HCEC 1CT (cell line): Measurements from ENCODE around the gene FOXO6.

Source experiments
- DNase-seq: peaks from one replicate; pipeline ENCODE4 v3.0.0-alpha.2; 2017

The FOXO6 gene

DNA sequence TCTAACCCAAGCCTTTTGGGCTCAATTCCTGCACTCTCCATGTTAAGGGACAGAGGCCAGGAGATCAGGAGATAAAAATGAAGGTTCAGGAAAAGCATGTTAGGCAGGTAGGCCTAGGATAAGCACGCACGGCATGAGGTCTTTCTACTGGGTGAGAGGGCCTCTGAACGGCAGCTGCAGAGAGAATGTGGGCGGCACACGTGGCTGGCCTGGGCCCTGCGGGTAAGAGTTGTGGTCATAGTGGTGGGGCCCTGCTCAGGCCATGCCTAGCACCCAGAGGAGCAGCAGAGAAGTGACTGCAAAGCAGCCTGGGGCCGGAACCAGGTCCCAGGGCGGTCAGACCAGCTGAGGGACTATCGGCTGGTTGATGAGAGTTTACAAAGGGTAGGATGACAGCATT is 7.5 kb upstream of the FOXO6 start:
- DNase-seq, result no peak

DNA sequence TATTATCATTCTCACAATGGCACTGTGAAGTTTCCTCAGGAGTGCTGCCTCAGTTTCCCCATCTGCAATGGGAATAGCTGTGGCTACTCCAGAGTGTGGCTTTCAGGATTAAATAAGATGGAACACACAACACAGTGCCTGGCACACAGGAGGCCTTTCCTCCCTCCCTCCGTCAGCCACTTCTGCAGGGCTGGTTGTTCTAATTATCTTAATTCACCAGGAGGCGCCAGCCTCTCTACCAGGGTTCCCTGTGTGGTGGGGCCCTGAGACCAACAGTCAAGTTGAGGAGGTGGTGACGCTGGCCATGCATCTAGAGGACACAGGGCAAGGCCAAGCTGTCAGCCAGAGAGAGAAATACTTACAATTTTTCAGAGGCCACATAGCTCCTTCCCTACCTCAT is 6.3 kb upstream of the FOXO6 start:
- DNase-seq, result no peak

DNA sequence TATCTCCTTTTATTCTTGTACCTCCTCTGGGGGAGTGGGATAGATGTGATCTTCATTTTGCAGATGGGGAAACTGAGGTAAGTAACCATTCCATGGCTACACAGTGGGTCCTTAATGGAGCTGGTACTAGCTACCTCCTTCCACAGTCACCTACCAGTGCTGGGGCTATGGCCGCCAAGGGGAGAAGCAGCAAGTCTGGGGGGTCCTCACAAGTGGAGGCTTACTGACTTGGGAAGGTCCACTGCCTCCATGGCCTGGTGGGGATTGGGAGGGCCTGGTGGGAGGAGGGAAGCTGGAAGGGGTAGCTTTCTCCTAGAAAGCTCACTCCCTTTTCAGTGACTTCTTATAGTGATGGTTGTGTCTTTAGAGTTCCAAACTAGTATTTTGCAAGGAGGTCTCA is 5.9 kb upstream of the FOXO6 start:
- no peak for DNase-seq

DNA sequence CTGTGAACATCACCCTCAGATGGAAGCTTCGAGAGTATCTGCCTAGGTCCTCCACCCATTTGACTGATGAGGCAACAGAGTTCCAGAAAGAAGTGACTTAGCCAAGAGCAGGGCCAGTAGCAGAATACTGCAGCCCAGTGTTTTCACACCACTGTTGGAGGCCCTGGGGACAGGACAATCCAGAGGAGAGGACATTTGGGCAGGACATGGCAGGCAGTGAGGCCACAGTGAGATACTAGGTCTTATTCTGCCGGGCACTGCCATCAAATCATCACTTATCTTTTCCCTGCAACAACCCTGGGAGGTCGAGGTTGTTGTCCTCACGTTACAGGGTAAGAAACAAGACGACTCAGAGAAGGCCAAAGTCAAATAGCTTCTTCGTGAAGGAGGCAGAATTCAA is 5.5 kb upstream of the FOXO6 start:
- no peak for DNase-seq

GRCh38 chr1:41356752-41357151 is 4.5 kb upstream of the FOXO6 start:
- DNase-seq, result no peak

GRCh38 chr1:41357451-41358101 is 3.7 kb upstream of the FOXO6 start:
- DNase-seq, result no peak

- no peak for DNase-seq
Observed at GRCh38 chr1:41358131-41359021, 2.9 kb upstream of the FOXO6 start.

DNA sequence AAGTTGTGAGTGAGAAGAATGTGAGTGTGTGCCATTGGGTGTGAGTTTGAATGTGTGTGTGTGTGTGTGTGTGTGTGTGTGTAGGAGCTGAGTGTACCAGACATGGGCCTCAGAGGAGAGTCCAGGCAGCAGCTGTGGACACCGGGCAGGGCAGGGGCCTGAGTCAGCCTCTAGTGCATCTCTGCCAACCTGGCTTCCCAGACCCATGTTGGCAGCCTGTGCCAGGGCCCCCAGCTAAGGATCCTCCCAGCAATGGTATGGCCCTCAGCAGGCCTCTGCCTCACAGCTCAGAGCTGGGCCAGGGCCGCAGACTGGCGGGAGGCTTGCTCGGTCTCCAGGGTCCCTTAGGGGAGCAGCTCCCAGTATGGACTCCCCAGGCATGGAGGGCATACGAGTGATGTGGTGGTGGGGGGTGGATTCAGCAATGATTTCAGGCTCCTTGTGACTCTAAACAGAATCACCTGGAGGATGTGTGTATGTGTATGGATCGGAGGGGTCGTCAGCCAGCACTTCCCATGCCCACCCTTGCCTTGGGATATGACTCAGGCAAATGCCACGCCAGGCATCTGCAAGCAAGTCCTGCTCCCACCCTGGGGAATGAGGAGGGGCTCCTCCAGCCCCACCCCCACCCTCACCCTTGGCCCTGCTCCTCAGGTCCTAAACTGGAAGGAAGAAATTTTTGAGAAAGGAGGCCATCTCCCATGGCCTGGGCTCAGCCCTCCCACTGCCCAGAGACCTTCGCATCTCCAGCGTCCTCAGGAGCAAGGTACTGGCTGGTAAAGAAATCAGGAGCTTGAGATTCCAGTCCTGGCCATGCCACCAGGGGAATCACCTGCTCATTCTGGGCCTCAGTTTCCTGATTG is 1.8 kb upstream of the FOXO6 start:
- DNase-seq, result no peak

- no peak for DNase-seq
Observed at GRCh38 chr1:41360074-41360785, 1.0 kb upstream of the FOXO6 start.

DNA sequence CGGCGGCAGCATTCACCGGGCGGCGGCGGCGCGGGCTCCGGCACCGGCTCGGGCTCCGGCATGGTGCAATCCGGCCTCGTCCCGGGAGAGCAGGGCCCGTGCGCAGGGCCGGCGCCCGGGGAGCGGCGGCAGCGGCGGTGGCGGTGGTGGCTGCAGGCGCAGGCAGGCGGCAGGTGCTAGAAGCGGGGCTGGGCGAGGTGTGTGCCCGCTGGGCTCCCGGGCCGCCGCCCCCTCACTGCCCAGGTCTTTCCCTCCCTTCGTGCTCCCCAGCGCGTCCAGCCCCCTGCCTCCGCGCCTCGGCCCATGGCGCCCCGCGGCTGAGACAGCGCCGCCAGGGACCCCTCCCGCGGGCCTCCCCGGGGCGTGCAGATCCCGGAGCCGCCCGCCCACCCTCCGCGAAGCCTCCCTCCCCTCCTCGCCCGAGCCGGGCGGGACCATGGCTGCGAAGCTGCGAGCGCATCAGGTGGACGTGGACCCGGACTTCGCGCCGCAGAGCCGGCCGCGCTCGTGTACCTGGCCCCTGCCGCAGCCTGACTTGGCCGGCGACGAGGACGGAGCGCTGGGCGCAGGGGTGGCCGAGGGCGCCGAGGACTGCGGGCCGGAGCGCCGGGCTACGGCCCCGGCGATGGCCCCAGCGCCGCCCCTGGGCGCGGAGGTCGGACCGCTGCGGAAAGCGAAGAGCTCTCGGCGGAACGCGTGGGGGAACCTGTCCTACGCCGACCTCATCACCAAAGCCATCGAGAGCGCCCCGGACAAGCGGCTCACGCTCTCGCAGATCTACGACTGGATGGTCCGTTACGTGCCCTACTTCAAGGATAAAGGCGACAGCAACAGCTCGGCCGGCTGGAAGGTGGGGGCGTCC is 492 bp downstream of the FOXO6 start:
- no peak for DNase-seq

GRCh38 chr1:41362357-41362721 is 1.1 kb downstream of the FOXO6 start:
- no peak for DNase-seq

- DNase-seq, result no peak
Observed at GRCh38 chr1:41362749-41363590, 1.7 kb downstream of the FOXO6 start.

DNA sequence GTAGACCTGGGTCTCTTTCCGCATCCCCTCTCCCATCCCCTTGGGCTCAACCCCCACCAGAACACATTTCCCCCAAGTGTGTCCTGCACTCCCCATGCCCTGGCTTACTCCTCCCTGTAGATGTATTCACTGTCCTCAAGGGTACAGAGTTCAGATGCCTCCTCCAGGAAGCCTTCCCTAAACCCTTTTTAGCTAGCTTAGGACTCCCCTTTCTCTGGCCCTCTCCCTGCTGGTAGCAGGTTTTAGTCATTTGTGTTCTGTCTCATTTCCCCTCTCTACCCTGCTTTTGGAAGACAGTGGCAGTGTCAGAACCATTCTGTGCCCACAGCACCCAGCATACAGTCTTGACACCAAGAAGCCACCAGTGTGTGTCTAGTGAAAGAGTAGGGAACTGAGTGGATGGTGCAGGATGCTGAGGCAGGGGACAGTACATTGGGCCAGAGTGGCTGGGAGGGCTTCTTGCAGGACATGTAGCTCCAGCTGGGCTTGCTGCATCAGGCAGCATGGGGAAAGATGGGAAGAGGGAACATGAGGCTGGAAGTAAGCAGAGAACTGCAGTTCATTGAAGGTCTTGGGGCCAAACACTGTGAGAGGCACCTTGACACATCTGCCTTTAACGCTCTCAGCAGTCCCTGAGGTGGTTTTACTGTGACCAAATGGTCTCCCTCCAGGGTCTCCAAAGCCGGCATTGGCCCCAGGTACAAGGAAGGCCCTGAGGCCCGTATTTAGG is 2.5 kb downstream of the FOXO6 start:
- DNase-seq, result no peak

DNA sequence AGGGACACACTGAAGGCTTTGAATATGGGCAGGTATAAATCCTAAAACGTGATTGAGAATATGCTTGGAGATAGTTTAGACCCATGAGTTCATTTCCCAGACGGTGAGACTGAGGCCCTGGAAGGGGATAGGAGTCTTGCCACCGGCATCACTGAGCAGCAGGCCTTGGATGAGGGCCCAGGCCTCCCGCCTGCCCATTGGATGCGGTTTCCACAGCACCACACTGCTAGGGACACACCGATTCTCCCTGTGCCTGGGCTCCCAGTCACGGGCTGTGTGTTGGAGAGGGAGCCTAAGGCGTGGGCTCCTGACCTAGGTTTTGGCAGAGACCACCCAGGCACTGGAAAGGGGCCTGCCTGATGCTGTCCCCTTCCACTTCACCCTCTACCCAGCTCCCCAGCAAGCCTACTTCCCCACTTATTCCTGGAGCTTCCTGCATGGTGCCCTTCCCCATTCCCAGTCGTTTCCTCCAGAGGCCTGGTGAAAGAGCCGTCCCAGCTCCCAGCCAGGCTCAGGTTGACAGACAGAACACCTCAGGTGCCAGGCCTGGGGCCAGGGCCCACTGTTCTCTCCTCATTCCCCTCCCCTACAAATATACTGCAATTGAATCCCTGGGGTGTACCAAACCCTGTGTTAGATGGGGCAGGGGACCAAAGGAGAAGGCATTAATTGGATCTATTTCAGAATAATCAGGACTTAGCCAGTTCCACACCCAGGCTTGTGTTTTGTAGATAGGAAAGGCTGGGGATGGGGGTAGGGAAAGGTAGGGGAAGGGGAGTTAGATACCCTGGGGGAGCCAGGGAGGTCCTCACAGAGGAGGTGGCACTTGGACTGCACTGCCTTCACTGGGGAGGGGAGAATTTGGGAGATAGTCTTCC is 3.4 kb downstream of the FOXO6 start:
- DNase-seq, result no peak

- no peak for DNase-seq
Observed at GRCh38 chr1:41365320-41365633, 4.0 kb downstream of the FOXO6 start.

- no peak for DNase-seq
Observed at GRCh38 chr1:41365772-41366454, 4.7 kb downstream of the FOXO6 start.

- DNase-seq, result no peak
Observed at GRCh38 chr1:41366455-41367287, 5.4 kb downstream of the FOXO6 start.

- DNase-seq, result no peak
Observed at GRCh38 chr1:41367288-41367642, 6.0 kb downstream of the FOXO6 start.
